Stomach (tissue), 4 donors: ENCODE data around the gene GCH1.

Source experiments
- POLR2A ChIP-seq, 4 donors: fragments of 450-650 bp; IDR thresholded peaks; one replicate each; pipeline ENCODE4 v1.6.1; 2016; ENCODE audit warnings: antibody characterized with exemption in 4 of 4, control low read depth in 2 of 4, mild to moderate bottlenecking in 1 of 4, moderate library complexity in 1 of 4
- TF ChIP-seq, protein P1 (sequence below), 7 experiments: fragments of 450-650 bp in 4 of 7; fragments of 200-600 bp in 3 of 7; sonication (generic) in 3 of 7; IDR thresholded peaks; one replicate each; pipeline ENCODE4 v1.5.1; 2016 to 2019; ENCODE audit warnings: antibody characterized with exemption in 7 of 7, control low read depth in 2 of 7, mild to moderate bottlenecking in 1 of 7

DNA sequence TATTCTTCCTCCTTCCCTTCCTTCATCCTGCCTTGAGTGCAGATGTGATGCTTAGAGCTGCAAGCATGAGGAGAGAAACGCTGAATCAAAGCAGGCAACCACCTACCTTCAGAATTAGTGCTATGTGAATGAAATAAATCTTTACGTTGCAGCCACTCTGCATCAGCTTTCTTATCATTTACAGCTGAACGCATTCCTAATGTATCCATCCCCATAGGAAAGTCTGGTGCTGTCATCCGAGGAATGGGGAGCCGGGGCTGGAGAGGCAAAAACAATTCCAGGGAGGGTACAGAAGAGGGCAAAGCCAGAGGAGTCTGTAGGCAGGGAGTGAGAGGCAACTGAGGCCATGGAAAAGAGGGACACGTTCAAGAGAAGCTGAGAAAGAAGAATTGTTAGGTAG, 90.0 kb downstream of the GCH1 start:
- no peak for TF ChIP-seq POLR2A (IDR thresholded peaks at IDR 0.05)
- TF ChIP-seq, protein P1, sequence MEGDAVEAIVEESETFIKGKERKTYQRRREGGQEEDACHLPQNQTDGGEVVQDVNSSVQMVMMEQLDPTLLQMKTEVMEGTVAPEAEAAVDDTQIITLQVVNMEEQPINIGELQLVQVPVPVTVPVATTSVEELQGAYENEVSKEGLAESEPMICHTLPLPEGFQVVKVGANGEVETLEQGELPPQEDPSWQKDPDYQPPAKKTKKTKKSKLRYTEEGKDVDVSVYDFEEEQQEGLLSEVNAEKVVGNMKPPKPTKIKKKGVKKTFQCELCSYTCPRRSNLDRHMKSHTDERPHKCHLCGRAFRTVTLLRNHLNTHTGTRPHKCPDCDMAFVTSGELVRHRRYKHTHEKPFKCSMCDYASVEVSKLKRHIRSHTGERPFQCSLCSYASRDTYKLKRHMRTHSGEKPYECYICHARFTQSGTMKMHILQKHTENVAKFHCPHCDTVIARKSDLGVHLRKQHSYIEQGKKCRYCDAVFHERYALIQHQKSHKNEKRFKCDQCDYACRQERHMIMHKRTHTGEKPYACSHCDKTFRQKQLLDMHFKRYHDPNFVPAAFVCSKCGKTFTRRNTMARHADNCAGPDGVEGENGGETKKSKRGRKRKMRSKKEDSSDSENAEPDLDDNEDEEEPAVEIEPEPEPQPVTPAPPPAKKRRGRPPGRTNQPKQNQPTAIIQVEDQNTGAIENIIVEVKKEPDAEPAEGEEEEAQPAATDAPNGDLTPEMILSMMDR (IDR thresholded peaks at IDR 0.05), result no peak
